22Rv1 (cell line): ENCODE results near the gene ZNF396.

ENCODE experiments used
- CTCF ChIP-seq: fragments of 450-650 bp; IDR thresholded peaks from 2 replicates; pipeline ENCODE4 v1.5.1; 2017; ENCODE audit warnings: mild to moderate bottlenecking
- ZFX ChIP-seq: fragments of 450-650 bp; IDR thresholded peaks from 2 replicates; pipeline ENCODE4 v1.6.1; 2017; ENCODE audit warnings: antibody characterized with exemption, borderline replicate concordance

DNA sequence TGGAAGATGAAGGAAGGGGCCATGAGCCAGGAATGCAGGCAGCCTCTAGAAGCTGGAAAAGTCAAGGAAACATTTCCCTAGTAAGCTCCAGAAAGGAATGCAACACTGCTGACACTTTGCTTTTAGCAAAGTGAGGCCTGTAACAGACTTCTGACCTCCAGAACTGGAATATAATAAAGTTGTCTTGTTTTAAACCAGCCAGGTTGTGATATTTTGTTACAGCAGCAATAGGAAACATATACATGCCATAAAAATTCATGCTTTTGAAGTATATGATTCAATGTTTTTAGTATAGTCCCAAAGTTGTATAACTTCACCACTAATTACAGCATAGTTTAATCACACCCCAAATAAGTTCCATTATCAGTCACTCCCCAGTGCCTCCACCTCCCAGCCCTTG, 15.2 kb upstream of the ZNF396 start:
- TF ChIP-seq CTCF (no peak), ZFX (no peak)
